GM10266 (cell line): Measurements from ENCODE around the gene RAB4A.

Source experiments
- DNase-seq: peaks from one replicate; pipeline ENCODE4 v3.0.0; 2012; ENCODE audit errors: extremely low spot score
- CTCF ChIP-seq: IDR thresholded peaks from 2 replicates; pipeline ENCODE4 v1.5.1; 2012; ENCODE audit warnings: mild to moderate bottlenecking, low read depth; ENCODE audit not compliant: control insufficient read depth, insufficient read depth; ENCODE audit errors: missing control alignments

The RAB4A gene

GRCh38 chr1:229268505-229268904 lies 2.4 kb upstream of the RAB4A start:
- DNase-seq = no peak
- no peak for TF ChIP-seq CTCF

- no peak for DNase-seq
- TF ChIP-seq CTCF = peak; percentile 21
Measured at GRCh38 chr1:229271448-229272159, 693 bp downstream of the RAB4A start.

- DNase-seq = no peak
- no peak for TF ChIP-seq CTCF
Measured at GRCh38 chr1:229272164-229273158, 1.6 kb downstream of the RAB4A start.

- no peak for DNase-seq
- TF ChIP-seq CTCF = no peak
Measured at GRCh38 chr1:229273507-229274232, 2.8 kb downstream of the RAB4A start.

- TF ChIP-seq CTCF = no peak
- no peak for DNase-seq
Measured at GRCh38 chr1:229275005-229275404, 4.1 kb downstream of the RAB4A start.

- no peak for DNase-seq
Measured at GRCh38 chr1:229278120-229278741, 7.3 kb downstream of the RAB4A start.

More at GRCh38 chr1:229278120-229278741, 7.3 kb downstream of the RAB4A start:
- TF ChIP-seq CTCF = no peak
